H4 (cell line): ENCODE results near the gene RAB7A. TPM values are rescaled to one million over a fixed set of nuclear protein-coding genes. Genes with fewer than 3 reads are reported as not detected.
"Not testable (repeated sequence)": the region's sequence is repeated elsewhere in the genome, so short reads cannot be mapped to it uniquely, and the experiment has no call there.

Source experiments
- DNase-seq: peaks from one replicate; pipeline ENCODE4 v3.0.0-alpha.2; 2015; ENCODE audit warnings: low spot score
- total RNA-seq: library from RNA; depleted of rRNA; stranded (reverse); fragments of >200 nt; shearing (Covaris generic); gene quantifications from 2 replicates; pipeline ENCODE4 v1.2.3, GENCODE V29; 2014

RAB7A gene
- total RNA-seq, 1 experiment from 2014 or later, result 102 TPM

- no peak for DNase-seq
Observed at GRCh38 chr3:128710816-128711433, 15.1 kb upstream of the RAB7A start.

- no peak for DNase-seq
Observed at GRCh38 chr3:128712848-128713247, 13.1 kb upstream of the RAB7A start.

GRCh38 chr3:128714887-128715491 is 11.0 kb upstream of the RAB7A start:
- no peak for DNase-seq

- not testable (repeated sequence) for DNase-seq
Observed at GRCh38 chr3:128718892-128719291, 7.1 kb upstream of the RAB7A start.

- no peak for DNase-seq
Observed at GRCh38 chr3:128720891-128721290, 5.1 kb upstream of the RAB7A start.

- DNase-seq, result no peak
Observed at GRCh38 chr3:128723477-128723876, 2.5 kb upstream of the RAB7A start.

- DNase-seq, result no peak
Observed at GRCh38 chr3:128725547-128726022, 398 bp upstream of the RAB7A start.

- DNase-seq, result no peak
Observed at GRCh38 chr3:128727059-128727458, 1.1 kb downstream of the RAB7A start.

GRCh38 chr3:128727485-128727884 is 1.5 kb downstream of the RAB7A start:
- DNase-seq, result no peak

- no peak for DNase-seq
Observed at GRCh38 chr3:128727996-128728395, 2.0 kb downstream of the RAB7A start.

GRCh38 chr3:128728521-128728920 is 2.5 kb downstream of the RAB7A start:
- DNase-seq, result not testable (repeated sequence)

- DNase-seq, result no peak
Observed at GRCh38 chr3:128730471-128730870, 4.5 kb downstream of the RAB7A start.

- DNase-seq, result no peak
Observed at GRCh38 chr3:128734523-128735189, 8.7 kb downstream of the RAB7A start.

- no peak for DNase-seq
Observed at GRCh38 chr3:128735287-128735686, 9.3 kb downstream of the RAB7A start.

- DNase-seq, result no peak
Observed at GRCh38 chr3:128735884-128736283, 9.9 kb downstream of the RAB7A start.

GRCh38 chr3:128736601-128737000 is 10.6 kb downstream of the RAB7A start:
- no peak for DNase-seq

- DNase-seq, result no peak
Observed at GRCh38 chr3:128740621-128741020, 14.6 kb downstream of the RAB7A start.

GRCh38 chr3:128742821-128743594 is 17.0 kb downstream of the RAB7A start:
- DNase-seq, result no peak

GRCh38 chr3:128745742-128746141 is 19.8 kb downstream of the RAB7A start:
- no peak for DNase-seq

GRCh38 chr3:128746881-128747280 is 20.9 kb downstream of the RAB7A start:
- no peak for DNase-seq

- no peak for DNase-seq
Observed at GRCh38 chr3:128748557-128748956, 22.6 kb downstream of the RAB7A start.

- no peak for DNase-seq
Observed at GRCh38 chr3:128749035-128749434, 23.1 kb downstream of the RAB7A start.
